Stromal cell of bone marrow (primary cell): ENCODE measurements around the gene THBS3.
"Not testable (repeated sequence)": the region's sequence is repeated elsewhere in the genome, so short reads cannot be mapped to it uniquely, and the experiment has no call there.

Experiments used
- DNase-seq: peaks from one replicate; pipeline ENCODE4 v3.0.0-alpha.2; 2012; ENCODE audit warnings: low read depth

Gene THBS3

GRCh38 chr1:155207806-155208540 is at the start of gene THBS3:
Gene THBS3 (minus strand): TSS chr1:155207897. CDS start chr1:155207876, 21 bp downstream.
- DNase-seq: peak; percentile 45

- no peak for DNase-seq
Measured at GRCh38 chr1:155256058-155256852, 48.6 kb upstream of the THBS3 start.

GRCh38 chr1:155255243-155256007 is 47.7 kb upstream of the THBS3 start, which contains the start of gene ENTREP3:
Gene ENTREP3 (minus strand): TSS chr1:155255483. CDS start chr1:155254877, 606 bp downstream.
- peak; percentile 65 for DNase-seq

- DNase-seq: no peak
Measured at GRCh38 chr1:155254714-155255242, 47.1 kb upstream of the THBS3 start.

- DNase-seq: no peak
Measured at GRCh38 chr1:155254228-155254713, 46.6 kb upstream of the THBS3 start.

GRCh38 chr1:155253797-155254196 is 46.1 kb upstream of the THBS3 start:
- DNase-seq: no peak

GRCh38 chr1:155253208-155253607 is 45.5 kb upstream of the THBS3 start:
- DNase-seq: no peak

GRCh38 chr1:155251566-155251965 is 43.9 kb upstream of the THBS3 start:
- DNase-seq: no peak

- DNase-seq: peak; percentile 80
Measured at GRCh38 chr1:155250633-155251449, 43.1 kb upstream of the THBS3 start.

- DNase-seq: no peak
Measured at GRCh38 chr1:155250246-155250632, 42.5 kb upstream of the THBS3 start.

GRCh38 chr1:155247667-155248553 is 40.2 kb upstream of the THBS3 start:
- DNase-seq: no peak

- DNase-seq: not testable (repeated sequence)
Measured at GRCh38 chr1:155246796-155247195, 39.1 kb upstream of the THBS3 start.

GRCh38 chr1:155245163-155245524 is 37.4 kb upstream of the THBS3 start:
- no peak for DNase-seq

- DNase-seq: peak; percentile 100
Measured at GRCh38 chr1:155244368-155245162, 36.9 kb upstream of the THBS3 start.

- DNase-seq: no peak
Measured at GRCh38 chr1:155242805-155243358, 35.2 kb upstream of the THBS3 start.

GRCh38 chr1:155241841-155242264 is 34.2 kb upstream of the THBS3 start:
- no peak for DNase-seq

- peak; percentile 74 for DNase-seq
Measured at GRCh38 chr1:155241069-155241679, 33.5 kb upstream of the THBS3 start.

GRCh38 chr1:155236451-155236850 is 28.8 kb upstream of the THBS3 start:
- no peak for DNase-seq
